ENCODE results near the gene AKT1S1.

GRCh38 chr19:49850487-49851342 is 26.4 kb downstream of the AKT1S1 start, which contains the start of gene PTOV1:
- TF ChIP-seq CTCF (IDR thresholded peaks at IDR 0.05; ENCODE audit: poor library complexity) (no peak), EZH2 (IDR thresholded peaks at IDR 0.05; ENCODE audit: borderline replicate concordance) (no peak), EZH2phosphoT487 (IDR thresholded peaks at IDR 0.05; ENCODE audit: low read depth, severe bottlenecking, unreplicated experiment) (no peak)
